ENCODE measurements around the gene MFAP3. TPM values are rescaled to one million over a fixed set of nuclear protein-coding genes. Genes with fewer than 3 reads are reported as not detected.

Gene MFAP3
- total RNA-seq, 1 experiment from 2014 or later = 18.5 TPM

GRCh38 chr5:154078272-154078671 lies 39.5 kb downstream of the MFAP3 start:
- Histone ChIP-seq H4K20me1 (ENCODE audit: insufficient read depth) (no peaks in the 10 kb centered on the region), H2AFZ (ENCODE audit: low read depth, low read length, poor library complexity, severe bottlenecking) (no peak overlapping the region), H3K4me1 (ENCODE audit: control insufficient read depth in 1 of 2, insufficient read depth in 2 of 2, low read length in 2 of 2) (peaks cover 0 to 11% of the 10 kb centered on the region in 2 experiments; a peak in 2 of 4 replicates), H3K79me2 (ENCODE audit: insufficient read depth, low read length) (no peaks in the 10 kb centered on the region), H3K9me2 (ENCODE audit: insufficient read depth) (no peaks in the 10 kb centered on the region), H3K27ac (ENCODE audit: low read depth, low read length) (no peak overlapping the region), H3K4me2 (ENCODE audit: low read length) (no peak overlapping the region), H3K9ac (ENCODE audit: low read length) (no peak overlapping the region), H3K27me3 (ENCODE audit: insufficient read depth, low read length) (no peaks in the 10 kb centered on the region), H3K9me3 (ENCODE audit: control insufficient read depth in 1 of 2, insufficient read depth in 1 of 2, low read depth in 1 of 2, low read length in 2 of 2) (no peaks in the 10 kb centered on the region), H3K36me3 (ENCODE audit: control insufficient read depth in 1 of 2, insufficient read depth in 2 of 2, low read length in 2 of 2) (no peaks in the 10 kb centered on the region), H3K4me3 (replicated peaks in 1 of 2; ENCODE audit: low read depth in 1 of 2, low read length in 2 of 2) (no peak overlapping the region)
- RAD21 ChIA-PET (ENCODE audit: low non-redundant PET in 1 of 2, low total read pairs in 2 of 2, uncharacterized antibody in 2 of 2, unreplicated experiment in 2 of 2) = no interaction called here
- no peak for DNase-seq (ENCODE audit: low read depth, low spot score)
- ATAC-seq = no peak
- BruUV-seq (replicated peaks) = no TSS peak
- CTCF ChIA-PET = no interaction called here
- no peak for TF ChIP-seq SRF (IDR thresholded peaks at IDR 0.05; ENCODE audit: low read depth)
- no peak for TF ChIP-seq POLR2A (IDR thresholded peaks at IDR 0.05; ENCODE audit: borderline replicate concordance, extremely low read depth, insufficient read depth, insufficient read length)
- TF ChIP-seq ELF1 (IDR thresholded peaks at IDR 0.05; ENCODE audit: borderline replicate concordance, low read depth) = no peak
- no peak for TF ChIP-seq POLR2AphosphoS5 (IDR thresholded peaks at IDR 0.05; ENCODE audit: low read depth, low read length)
- no peak for TF ChIP-seq MAX (IDR thresholded peaks at IDR 0.05)
- TF ChIP-seq ZFX (IDR thresholded peaks at IDR 0.05) = no peak
- TF ChIP-seq ZBTB33 (IDR thresholded peaks at IDR 0.05; ENCODE audit: extremely low read depth, insufficient replicate concordance, low read length) = no peak
- no peak for TF ChIP-seq EZH2phosphoT487 (IDR thresholded peaks at IDR 0.05; ENCODE audit: borderline replicate concordance)
- TF ChIP-seq FOSL1 (IDR thresholded peaks at IDR 0.05; ENCODE audit: low read depth) = no peak
- no peak for TF ChIP-seq RAD21 (IDR thresholded peaks at IDR 0.05; ENCODE audit: low read depth)
- TF ChIP-seq SP1 (IDR thresholded peaks at IDR 0.05; ENCODE audit: low read depth) = no peak
- no peak for TF ChIP-seq EZH2 (IDR thresholded peaks at IDR 0.05)
- no peak for TF ChIP-seq EGR1 (IDR thresholded peaks at IDR 0.05; ENCODE audit: low read depth)
- TF ChIP-seq ZNF274 (IDR thresholded peaks at IDR 0.05; ENCODE audit: low read depth, low read length) = no peak
- intact Hi-C loops (cut with micrococcal nuclease) = no loop called here
- POLR2A ChIA-PET = no interaction called here
